Type B pancreatic cell (in vitro differentiated cells): ENCODE results near the gene KCNC2. TPM values are rescaled to one million over a fixed set of nuclear protein-coding genes. Genes with fewer than 3 reads are reported as not detected.

Source experiments
- DNase-seq: peaks from one replicate; pipeline ENCODE4 v3.0.0; 2021; ENCODE audit warnings: mixed read lengths; ENCODE audit not compliant: unreplicated experiment; ENCODE audit errors: extremely low spot score
- H3K27ac Mint-ChIP-seq: 2 replicates; pipeline ENCODE4 v1.8.0; 2021; ENCODE audit warnings: mild to moderate bottlenecking, mixed read lengths
- H3K27me3 Mint-ChIP-seq: 2 replicates; pipeline ENCODE4 v1.8.0; 2021; ENCODE audit warnings: mixed read lengths
- H3K36me3 Mint-ChIP-seq: 2 replicates; pipeline ENCODE4 v1.8.0; 2021; ENCODE audit warnings: mixed read lengths
- H3K4me1 Mint-ChIP-seq: one replicate; pipeline ENCODE4 v1.8.0; 2021; ENCODE audit warnings: mixed read lengths; ENCODE audit not compliant: unreplicated experiment
- H3K4me3 Mint-ChIP-seq: 2 replicates; pipeline ENCODE4 v1.8.0; 2021; ENCODE audit warnings: mild to moderate bottlenecking, mixed read lengths
- H3K9me3 Mint-ChIP-seq: 2 replicates; pipeline ENCODE4 v1.8.0; 2021; ENCODE audit warnings: mixed read lengths
- CTCF ChIP-seq: fragments of 200-600 bp; sonication (generic); conservative IDR thresholded peaks from 2 replicates; pipeline ENCODE4 v1.5.0; 2021; ENCODE audit warnings: antibody characterized with exemption, mild to moderate bottlenecking
- total RNA-seq: library from RNA; stranded (reverse); gene quantifications from 2 replicates; pipeline ENCODE4 v1.2.1, GENCODE V29; 2021; ENCODE audit warnings: low replicate concordance

The KCNC2 gene
- total RNA-seq, 1 donor from 2014 or later, result 1.3 TPM

- DNase-seq, result no peak
- no peak for TF ChIP-seq CTCF
- Mint-ChIP-seq H3K4me1 (no peaks in the 10 kb centered on the region), H3K27me3 (peaks cover 4% of the 10 kb centered on the region), H3K27ac (no peak overlapping the region), H3K4me3 (no peak overlapping the region), H3K36me3 (no peaks in the 10 kb centered on the region), H3K9me3 (no peaks in the 10 kb centered on the region)
Measured at GRCh38 chr12:75135026-75135425, 74.6 kb downstream of the KCNC2 start.

GRCh38 chr12:75130811-75131210, 78.8 kb downstream of the KCNC2 start:
- no peak for TF ChIP-seq CTCF
- peaks cover 5% of the 10 kb centered on the region for H3K4me1 Mint-ChIP-seq
- H3K27ac Mint-ChIP-seq, result no peak overlapping the region
- no peak overlapping the region for H3K4me3 Mint-ChIP-seq
- no peaks in the 10 kb centered on the region for H3K36me3 Mint-ChIP-seq
- no peak for DNase-seq
- H3K9me3 Mint-ChIP-seq, result no peaks in the 10 kb centered on the region
- H3K27me3 Mint-ChIP-seq, result peaks cover under 1% of the 10 kb centered on the region

GRCh38 chr12:75129275-75129674, 80.4 kb downstream of the KCNC2 start:
- no peaks in the 10 kb centered on the region for H3K9me3 Mint-ChIP-seq
- TF ChIP-seq CTCF, result no peak

GRCh38 chr12:75121036-75121705, 88.5 kb downstream of the KCNC2 start:
- Mint-ChIP-seq H3K27me3 (no peaks in the 10 kb centered on the region), H3K36me3 (no peaks in the 10 kb centered on the region), H3K4me3 (no peak overlapping the region), H3K27ac (no peak overlapping the region), H3K4me1 (peaks cover 14% of the 10 kb centered on the region), H3K9me3 (peaks cover 6% of the 10 kb centered on the region)
- DNase-seq, result no peak
- no peak for TF ChIP-seq CTCF

More at GRCh38 chr12:75129275-75129674, 80.4 kb downstream of the KCNC2 start:
- Mint-ChIP-seq H3K4me1 (peaks cover 5% of the 10 kb centered on the region), H3K27me3 (no peaks in the 10 kb centered on the region), H3K36me3 (no peaks in the 10 kb centered on the region), H3K27ac (no peak overlapping the region), H3K4me3 (no peak overlapping the region)
- no peak for DNase-seq

- Mint-ChIP-seq H3K27me3 (no peaks in the 10 kb centered on the region), H3K27ac (no peak overlapping the region), H3K4me3 (no peak overlapping the region), H3K36me3 (no peaks in the 10 kb centered on the region), H3K9me3 (peaks cover 6% of the 10 kb centered on the region), H3K4me1 (peaks cover 14% of the 10 kb centered on the region)
- no peak for TF ChIP-seq CTCF
- no peak for DNase-seq
Measured at GRCh38 chr12:75120311-75120711, 89.3 kb downstream of the KCNC2 start.
